Inferior parietal cortex (tissue), 1 donor: ENCODE data around the gene UNC13B.
"Not testable (repeated sequence)": the region's sequence is repeated elsewhere in the genome, so short reads cannot be mapped to it uniquely, and the experiment has no call there.

ENCODE experiments used
- DNase-seq: peaks from one replicate; pipeline ENCODE4 v3.0.0-alpha.2; 2016; ENCODE audit errors: extremely low spot score

Gene UNC13B

DNA sequence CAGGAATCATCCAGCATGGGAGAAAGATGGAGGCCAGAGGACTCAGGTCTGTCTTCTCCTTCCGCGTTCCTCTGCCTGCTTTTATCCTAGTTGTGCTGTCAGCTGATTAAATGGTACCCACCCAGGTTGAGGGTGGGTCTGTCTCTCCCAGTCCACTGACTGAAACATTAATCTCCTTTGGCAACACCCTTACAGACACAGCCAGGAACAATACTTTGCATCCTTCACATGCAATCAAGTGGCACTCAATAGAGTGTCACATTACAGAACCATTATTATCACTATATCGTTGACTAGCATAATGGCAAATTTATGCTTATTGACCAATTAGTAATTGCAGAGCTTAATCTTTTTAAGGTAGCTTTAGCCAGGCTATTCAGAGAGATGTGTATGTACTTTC, 64.8 kb downstream of the UNC13B start:
- no peak for DNase-seq

DNA sequence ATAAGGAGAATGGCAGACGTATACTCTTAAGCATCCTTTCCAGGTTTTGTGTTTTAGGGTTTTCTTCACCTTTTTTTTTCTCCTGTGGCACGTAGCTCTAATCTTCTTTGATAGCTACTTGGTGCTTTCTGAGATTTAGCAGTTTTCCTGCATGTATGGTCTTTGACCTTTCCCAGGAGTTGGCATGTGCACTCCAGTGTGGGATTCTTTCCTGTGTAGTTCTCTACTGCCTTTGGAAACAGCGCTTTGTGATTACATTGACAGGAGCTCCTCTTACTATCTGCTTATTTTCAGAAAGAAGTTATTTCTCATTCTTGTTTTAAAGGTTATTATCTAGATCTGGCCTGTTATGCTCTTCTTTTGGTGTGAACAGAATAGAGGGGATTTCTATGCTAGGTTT, 65.5 kb downstream of the UNC13B start:
- no peak for DNase-seq

DNA sequence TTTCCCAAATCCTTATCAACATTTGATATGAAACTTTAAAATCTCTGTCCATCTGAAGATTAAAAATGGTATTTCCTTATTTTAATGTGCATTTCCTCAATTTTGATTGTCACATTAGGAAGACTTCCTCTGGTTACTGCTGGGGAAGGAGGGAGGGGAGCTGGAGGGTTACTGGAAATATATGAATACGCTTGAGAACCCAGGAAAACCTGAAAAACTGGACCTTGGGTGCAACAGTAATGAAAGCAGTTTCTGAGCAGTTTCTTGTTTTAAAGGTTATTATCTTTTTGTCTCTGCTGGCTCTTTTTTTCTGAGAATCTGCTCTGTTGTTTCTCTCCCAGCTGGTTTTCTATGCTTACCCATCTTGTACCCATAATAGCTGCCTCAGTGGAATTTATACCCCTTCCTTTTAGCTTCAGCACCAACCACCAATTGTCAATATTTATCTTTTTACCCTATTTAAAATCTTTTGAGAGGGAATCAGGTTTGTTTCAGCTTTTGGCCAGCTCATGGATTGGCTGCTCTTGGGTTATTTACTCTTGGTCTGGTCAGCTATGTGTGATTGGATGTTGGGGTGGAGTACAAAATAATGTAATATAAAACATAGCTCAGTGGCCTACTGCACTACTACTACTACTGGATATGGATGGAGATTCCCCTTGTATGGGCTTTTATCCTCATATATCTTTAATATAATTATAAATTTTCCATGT, 67.4 kb downstream of the UNC13B start:
- DNase-seq = no peak

DNA sequence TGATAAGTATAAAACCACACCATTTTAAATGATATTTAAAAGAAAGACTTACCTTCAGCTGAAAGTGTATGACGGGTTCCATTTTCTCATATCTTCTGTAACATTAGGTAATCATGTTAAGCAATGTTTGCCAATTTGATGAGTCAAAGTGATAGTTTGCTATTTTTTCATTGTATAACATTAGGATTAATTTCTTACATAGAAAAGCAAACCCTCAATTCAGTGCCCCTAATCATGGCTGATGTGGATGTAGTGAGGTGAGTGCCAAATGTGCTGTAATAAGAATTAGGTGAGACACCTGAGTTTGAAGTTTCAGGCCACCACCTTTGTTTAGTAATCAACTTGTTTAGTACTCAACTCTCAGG, 68.0 kb downstream of the UNC13B start:
- no peak for DNase-seq

DNA sequence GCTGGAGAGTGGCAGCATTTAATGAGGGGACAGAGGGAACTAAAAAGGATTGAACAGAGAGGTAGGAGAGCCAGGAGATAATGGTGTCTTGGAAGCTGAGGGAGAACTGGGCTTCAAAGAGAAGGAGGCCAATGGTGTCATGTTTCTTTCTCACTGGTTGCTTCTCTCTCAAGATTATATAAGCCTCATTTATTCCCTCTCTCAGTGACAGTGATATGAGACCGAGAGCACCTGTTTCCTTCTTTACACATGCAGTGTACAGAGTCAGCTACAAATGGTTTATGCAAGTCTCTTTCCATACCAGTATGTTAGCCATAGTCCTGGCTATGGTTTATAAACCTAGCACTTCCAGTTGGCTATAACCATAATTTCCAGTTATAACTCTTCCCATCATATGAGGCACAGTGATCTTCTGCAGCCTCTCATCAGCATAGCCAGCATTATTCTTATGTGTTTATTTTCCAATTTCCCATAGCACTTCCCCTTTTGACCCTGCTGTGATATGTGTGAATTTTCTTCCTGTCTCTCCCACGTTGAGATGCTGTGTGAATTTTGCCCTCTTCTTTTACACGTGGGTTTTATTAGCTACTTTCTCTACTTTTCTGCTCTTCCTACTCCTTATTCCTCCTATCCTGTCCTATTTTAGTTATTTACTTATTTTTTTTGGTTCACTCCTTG, 71.2 kb downstream of the UNC13B start:
- DNase-seq = no peak

DNA sequence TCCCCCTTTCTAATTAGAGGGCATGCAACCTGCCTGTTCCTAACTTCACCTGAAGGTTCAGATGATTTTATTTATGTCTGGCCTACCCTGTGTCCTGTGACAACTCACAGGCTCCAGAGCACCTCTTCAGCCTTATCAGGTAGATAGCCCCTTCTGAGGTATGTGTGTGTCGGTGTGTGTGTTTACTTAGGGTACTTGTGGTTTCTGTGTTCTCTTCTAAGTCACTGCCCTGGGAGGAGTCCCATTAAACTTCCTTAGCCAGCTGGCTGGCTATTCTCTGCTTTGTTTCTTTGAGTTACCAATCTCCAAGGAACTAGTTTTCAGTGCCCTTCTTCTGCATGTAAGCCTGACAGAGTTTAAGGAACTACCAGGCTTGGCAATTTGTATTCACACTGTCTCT, 74.9 kb downstream of the UNC13B start:
- no peak for DNase-seq

DNA sequence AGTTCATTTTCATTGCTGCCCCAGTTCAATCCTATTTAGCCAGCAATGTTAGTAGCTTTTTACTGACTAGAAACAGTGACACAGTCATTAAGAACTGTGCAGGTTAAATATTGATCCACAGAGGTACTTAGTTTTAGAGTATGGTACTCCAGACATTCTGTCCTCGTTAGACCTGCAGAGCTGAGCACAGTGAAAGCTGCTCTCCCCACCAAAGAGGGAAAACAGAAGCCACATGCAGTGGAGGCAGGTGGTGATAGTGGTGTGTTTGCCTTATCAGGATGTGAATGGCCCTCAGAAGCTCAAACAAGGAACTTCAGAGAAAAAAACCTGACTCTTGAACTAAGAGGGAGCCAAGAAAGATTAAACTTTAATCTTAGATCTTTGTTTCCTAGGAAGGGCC, 75.5 kb downstream of the UNC13B start:
- DNase-seq = no peak

DNA sequence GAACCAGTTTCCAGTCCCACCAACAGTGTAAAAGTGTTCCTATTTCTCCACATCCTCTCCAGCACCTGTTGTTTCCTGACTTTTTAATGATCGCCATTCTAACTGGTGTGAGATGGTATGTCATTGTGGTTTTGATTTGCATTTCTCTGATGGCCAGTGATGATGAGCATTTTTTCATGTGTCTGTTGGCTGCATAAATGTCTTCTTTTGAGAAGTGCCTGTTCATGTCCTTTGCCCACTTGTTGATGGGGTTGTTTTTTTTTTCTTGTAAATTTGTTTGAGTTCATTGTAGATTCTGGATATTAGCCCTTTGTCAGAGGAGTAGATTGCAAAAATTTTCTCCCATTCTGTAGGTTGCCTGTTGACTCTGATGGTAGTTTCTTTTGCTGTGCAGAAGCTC, 84.1 kb downstream of the UNC13B start:
- not testable (repeated sequence) for DNase-seq

DNA sequence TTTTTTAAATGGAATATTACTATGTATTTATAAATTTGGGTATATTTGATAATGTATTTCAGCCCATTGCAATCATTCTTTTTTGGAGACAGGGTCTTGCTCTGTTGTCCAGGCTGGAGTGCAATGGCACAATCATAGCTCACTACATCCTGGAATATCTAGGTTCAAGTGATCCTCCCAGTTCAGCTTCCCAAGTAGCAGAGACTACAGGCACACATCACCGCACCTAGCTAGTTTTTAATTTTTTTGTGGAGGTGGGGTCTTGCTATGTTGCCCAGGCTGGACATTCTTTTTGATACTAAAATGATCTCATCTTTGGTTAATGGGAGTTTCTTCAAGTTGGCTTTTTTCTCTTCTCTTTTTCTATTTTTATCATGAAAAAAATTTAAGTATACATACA, 91.3 kb downstream of the UNC13B start:
- DNase-seq = no peak

DNA sequence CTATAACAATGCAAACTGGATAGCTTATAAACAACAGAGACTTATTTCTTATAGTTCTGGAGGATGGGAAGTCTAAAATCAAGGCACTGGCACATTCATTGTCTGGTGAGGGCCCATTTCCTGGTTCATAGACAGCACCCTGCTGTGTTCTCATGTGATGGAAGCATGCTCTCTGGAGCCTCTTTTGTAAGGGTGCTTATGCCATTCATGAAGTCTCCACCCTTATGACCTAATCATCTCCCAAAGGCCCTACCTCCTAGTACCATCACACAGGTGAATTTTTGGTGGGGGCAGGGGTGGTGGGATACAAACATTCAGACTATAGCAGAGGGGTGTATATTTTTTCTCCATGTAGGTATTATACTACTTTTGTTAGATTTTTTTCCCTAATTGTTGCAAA, 92.4 kb downstream of the UNC13B start:
- no peak for DNase-seq

DNA sequence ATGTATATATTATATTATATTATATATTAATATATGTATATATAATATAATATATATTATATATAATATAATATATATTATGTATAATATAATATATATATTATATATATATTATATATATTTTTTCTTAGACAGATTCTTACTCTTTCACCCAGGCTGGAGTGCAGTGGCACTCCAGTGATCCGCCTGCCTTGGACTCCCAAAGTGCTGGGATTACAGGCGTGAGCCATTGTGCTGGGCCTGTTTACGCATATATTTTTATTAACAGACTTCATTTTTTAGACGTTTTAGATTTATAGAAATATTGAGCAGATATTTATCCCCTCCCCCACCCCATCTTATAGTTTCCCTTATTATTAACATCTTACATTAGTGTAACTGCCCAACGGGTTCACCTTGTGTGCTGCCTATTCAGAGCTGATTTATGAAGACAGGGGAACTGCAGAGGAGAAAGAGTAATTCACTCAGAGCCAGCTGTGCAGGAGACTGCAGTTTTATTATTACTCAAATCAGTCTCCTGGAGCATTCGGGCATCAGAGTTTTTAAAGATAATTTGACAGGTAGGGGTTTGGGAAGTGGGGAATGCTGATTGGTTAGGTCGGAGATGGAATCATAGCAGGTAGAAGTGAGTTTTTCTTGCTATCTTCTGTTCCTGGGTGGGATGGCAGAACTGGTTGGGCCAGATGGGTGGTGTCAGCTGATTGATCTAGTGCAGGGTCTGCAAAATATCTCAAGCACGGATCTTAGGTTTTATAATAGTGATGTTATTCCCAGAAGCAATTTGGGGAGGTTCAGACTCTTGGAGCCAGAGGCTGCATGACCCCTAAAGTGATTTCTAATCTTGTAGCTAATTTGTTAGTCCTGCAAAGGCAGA, 93.4 kb downstream of the UNC13B start:
- no peak for DNase-seq

DNA sequence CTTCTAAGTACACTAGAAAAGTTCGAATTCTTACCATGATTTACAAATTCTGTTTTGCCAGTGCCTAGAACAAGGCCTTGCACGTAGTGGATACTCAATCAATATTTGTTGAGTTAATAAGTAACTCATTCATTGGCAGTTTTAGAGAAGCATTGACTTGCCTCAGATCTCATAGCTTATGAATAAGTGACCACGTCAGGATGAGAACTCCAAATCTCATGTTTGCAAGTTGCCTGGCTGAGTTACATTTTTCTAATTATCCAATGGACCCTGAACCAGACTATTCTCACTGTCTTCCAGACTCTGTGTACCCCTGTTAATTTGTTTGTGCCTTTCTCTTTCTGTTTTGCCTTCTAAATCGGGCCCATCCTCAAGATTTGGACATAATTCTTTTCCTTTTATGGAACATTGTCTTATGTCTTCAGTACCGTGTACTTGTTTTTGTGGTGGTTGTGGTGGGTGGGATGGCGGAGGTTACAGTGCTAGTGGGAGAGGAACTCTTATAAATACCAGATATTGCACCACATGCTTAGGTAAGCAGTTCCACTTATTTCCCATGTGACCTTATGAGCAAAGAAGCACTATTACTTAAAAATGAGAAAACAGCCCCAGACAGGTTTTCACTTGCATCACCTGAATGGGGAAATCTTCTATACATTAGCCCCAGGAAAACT, 96.3 kb downstream of the UNC13B start:
- DNase-seq = no peak

DNA sequence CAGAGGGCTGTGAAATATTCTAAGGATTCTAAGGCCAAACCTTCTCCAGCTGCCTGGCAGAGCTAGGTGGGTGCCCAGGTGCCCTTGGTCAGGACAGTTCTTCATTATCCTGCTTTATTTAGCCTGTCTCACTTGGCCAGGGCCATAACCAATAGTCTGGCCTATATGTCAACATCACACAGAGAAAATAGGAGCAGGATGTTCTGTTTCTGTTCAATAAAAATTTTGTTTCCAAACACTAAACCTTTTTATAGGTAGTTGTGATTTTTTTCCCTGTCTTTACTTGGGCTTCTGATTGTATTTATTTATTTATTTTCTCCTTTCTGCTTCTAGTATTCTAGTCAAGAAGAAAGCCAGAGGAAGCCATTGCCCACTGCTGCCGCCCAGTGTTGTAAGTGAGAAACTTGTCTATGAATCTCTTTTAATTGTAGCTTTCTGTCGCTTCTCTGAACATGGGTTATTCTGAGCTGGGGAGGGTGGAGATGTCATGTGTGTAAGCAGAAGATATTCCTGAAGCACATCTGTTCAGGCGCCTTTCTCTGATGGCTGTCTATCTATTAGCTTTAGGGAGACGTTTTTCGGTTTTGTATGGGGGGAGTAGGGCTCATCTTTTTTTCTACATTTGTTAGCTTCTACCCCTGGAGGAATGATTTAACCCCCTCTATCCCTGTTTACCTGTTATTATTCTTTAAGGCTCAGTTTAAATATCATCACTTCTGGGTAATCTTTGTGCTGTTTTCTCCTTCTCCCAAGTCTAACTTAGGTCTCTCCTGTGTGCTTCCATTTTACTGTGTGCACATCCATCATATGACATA, 97.1 kb downstream of the UNC13B start:
- peak; percentile 86 for DNase-seq

DNA sequence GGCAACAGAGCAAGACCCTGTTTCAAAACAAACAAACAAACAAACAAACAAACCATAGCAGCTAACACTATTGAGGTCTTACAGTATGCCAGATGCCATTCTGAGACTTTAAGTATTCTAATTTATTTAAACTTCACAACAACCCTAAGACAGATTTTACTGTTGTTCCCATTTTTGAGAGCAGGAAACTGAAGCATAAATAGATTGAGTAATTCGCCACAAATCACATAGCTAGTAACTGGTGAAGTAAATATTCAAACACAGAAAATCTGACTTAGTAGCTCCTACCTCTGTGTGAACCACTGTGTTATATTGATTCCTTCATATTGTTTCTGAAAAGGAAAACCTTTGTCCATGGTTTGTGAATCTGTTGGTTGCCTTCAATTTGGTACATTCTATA, 98.4 kb downstream of the UNC13B start:
- DNase-seq = no peak

DNA sequence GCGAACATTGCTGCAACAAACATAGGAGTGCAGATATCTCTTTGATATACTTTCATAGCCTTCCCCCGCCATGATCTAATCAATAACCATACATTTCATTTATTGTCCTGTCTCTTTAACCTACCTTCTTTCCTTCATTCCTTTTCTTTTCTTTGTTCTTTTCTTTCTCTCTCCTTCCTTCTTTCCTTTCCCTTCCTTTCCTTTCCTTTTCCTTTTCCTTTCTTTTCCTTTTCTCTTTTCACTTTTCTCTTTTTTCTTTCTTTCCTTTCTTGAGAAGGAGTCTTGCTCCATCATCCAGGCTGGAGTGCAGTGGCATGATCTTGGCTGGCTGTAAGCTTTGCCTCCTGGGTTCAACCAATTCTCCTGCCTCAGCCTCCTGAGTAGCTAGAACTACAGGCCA, 100.3 kb downstream of the UNC13B start:
- DNase-seq = no peak

DNA sequence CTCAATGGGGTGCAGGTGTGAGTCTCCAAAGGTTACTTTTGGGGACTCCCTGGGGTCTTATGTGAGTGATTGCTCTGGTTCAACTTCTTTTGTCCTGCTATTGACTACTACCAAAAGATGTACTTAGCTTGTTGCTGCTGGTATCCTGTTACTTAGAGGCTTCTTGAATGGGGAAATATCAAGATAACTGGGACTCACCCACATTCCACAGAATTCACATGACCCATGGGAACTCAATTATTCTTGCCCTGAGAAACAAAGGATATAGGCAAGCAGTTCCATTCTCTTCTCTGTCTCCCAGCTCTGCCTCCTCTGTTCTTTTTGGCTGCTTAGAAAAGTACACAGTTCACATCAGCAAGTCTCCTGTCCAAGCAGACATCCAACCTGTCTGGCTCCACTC, 105.9 kb downstream of the UNC13B start:
- no peak for DNase-seq

DNA sequence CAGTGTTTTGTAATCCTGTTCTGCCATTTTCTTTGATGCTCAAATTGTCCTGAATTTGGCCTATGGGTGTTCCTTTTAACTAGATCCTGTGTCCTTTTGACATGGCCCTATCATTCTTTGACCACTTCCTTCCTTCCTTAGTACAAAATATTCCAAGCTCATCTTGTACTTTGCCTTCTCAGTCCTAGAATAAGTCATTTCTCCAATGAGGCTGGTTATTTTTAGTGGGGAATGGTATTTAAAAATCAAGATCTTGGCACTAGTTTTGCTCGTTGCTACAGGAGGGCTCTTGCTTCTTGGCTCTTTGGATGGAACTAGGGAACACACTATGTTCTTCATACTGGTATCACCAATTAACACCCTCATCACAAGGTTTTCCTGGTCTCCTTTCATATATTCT, 108.1 kb downstream of the UNC13B start:
- DNase-seq = no peak

DNA sequence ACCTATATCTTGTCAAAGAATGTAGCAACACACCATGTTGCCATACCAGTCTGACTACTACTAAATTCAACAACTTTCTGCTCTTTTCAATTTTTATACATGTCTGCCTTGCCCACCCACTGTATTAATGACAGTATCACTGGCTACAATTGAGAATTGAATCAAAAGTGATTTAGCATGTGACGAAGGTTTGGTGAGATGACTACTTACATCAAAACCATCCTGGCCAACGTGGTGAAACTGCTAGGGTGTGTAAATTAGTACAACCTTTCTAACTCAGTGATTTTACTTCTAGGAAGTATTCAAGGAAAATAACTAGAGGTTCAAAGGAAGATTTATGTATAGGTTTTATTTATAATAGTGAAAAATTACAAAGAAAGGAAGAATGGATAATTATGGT, 109.8 kb downstream of the UNC13B start:
- no peak for DNase-seq

DNA sequence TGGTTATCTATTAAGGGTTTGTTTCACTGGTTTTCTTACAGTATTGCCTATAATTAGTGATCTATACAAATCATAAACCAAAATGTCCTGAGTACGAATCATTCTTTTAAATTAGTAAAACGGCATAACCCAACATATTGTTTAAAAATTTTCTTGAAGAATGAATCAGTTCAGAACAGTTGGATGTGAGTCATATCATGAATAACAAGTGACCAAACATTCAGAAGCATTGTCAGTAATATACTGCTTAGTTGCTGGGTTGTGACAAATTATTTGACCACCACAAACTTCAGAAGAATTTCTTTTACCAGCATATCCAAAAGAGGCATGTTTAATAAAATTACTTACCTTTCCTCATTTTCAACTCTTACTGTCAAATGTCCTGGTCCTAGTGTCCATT, 111.2 kb downstream of the UNC13B start:
- DNase-seq = no peak

DNA sequence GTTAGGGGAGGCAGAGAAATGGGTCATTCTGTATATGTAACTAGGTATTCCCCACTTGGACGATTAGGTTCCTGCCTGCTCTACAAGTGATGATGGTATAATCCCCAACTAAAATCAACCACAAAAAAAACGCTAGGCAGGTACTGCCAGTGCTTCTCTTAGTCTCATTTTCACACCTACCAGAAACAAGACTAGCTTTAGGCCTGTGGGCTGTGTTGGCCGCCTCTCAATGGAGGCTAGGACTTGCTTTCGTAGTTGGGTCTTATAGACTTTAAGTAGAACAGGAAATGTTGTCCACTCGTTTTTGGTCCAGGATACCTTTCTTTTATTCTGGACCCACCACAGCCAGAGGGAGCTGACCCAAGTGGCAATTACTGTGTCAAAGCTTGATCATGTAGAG, 111.8 kb downstream of the UNC13B start:
- DNase-seq = no peak

DNA sequence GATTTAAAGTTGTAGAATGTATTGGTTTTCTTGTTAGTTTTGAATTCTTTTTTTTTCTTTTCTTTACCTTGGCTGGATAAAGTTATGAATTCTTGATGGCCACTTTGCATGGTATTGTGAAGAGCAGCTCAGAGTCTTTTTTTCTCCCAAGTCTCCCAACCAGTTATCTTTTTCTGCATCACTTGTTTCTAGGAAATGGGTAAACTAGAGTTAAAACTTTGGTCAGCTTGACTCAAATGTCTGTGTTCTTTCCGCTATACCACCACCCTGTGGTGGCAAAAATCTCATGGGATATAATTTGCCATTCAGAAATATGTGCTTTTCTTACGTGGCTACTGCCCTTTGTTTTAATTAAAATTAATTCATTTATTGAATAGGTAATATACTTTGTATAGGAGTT, 113.2 kb downstream of the UNC13B start:
- DNase-seq = no peak

DNA sequence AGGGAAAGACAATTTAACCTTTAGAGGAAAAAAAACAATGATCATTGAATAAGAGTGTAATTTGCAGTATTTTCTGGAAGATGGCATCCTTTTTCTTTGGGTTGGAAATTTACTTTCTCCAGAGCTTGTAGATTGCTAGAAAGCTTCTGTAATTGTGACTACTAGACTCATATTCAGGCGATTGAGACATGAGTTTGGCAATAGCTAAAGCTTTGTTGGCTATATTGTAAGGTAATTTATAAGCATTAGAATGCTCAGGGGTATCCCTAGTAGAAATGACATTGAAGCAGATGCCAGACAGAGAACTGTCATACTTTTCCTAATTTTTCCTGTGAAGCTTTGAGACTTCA, 115.3 kb downstream of the UNC13B start:
- peak; percentile 27 for DNase-seq
